Astrocyte of the spinal cord (primary cell): ENCODE data around the gene HK1.

Experiments
- DNase-seq: peaks from one replicate; pipeline ENCODE4 v3.0.0; 2011; ENCODE audit warnings: low read depth, low spot score
- H3K4me3 ChIP-seq: 2 replicates; pipeline ENCODE4 v1.5.1; 2011; ENCODE audit warnings: low read depth, mild to moderate bottlenecking, low read length, moderate library complexity
- in situ Hi-C: cut with HindIII; loops from 2 replicates; pipeline ENCODE4 v1.10.0; 2017; ENCODE audit warnings: low sequenced_read_pairs
- TF ChIP-seq, protein P1 (sequence below): IDR thresholded peaks from 2 replicates; pipeline ENCODE4 v1.5.1; 2012; ENCODE audit warnings: low read depth, mild to moderate bottlenecking, low read length, inconsistent platforms

HK1 gene

DNA sequence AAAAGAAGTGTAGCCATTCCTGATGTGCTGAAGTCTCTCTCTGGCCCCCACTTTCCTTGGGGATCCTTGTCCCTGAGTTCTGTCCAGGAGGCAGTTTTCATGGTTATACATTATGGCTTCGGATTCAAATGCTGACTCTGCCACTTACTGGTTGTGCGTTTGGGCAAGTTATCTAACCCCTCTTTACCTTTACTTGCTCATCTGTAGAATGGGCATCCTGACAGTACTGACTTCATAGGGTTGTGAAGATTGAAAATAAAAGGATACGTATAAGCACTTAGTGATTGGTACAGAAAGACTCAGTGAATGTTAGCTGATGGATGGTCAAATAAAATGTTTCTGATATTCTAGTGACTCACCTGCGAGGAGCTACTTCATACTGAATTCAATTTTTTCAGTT lies 73.3 kb downstream of the HK1 start:
- in situ Hi-C loops: no loop called here
- no peak overlapping the region for H3K4me3 ChIP-seq
- TF ChIP-seq, protein P1, sequence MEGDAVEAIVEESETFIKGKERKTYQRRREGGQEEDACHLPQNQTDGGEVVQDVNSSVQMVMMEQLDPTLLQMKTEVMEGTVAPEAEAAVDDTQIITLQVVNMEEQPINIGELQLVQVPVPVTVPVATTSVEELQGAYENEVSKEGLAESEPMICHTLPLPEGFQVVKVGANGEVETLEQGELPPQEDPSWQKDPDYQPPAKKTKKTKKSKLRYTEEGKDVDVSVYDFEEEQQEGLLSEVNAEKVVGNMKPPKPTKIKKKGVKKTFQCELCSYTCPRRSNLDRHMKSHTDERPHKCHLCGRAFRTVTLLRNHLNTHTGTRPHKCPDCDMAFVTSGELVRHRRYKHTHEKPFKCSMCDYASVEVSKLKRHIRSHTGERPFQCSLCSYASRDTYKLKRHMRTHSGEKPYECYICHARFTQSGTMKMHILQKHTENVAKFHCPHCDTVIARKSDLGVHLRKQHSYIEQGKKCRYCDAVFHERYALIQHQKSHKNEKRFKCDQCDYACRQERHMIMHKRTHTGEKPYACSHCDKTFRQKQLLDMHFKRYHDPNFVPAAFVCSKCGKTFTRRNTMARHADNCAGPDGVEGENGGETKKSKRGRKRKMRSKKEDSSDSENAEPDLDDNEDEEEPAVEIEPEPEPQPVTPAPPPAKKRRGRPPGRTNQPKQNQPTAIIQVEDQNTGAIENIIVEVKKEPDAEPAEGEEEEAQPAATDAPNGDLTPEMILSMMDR: no peak
- DNase-seq: no peak

DNA sequence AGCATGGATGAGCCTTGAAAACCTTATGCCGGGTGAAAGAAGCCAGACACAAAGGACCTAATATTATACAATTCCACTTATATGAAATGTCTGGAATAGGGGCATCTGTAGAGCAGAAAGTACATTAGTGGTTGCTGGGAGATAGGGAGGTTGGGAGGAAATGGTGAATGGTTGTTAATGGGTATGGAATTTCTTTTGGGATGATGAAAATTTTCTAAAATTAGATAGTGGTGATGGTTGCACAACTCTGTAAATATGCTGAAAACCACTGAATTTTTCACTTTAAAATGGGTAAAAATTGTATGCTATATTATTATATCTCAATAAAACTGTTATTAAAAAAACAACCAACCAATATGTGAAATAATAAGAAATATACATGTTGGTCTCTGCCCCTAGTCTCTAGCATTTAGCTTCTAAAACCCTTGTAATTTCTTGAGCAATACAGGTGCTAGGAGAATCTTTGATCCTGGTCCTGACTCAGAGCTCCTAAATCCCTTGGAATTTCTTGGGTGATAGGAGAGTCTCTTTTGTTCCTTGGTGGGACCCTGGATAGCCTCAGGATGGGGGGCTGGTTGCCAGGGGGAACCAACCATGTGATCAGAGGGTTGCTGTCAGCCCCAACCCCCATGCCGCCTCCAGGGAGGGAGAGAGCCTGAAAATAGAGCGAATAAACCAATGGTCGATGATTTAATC lies 74.4 kb downstream of the HK1 start:
- H3K4me3 ChIP-seq: no peak overlapping the region
- peak; percentile 60 for DNase-seq
- TF ChIP-seq, protein P1: no peak
- in situ Hi-C loops: no loop called here

DNA sequence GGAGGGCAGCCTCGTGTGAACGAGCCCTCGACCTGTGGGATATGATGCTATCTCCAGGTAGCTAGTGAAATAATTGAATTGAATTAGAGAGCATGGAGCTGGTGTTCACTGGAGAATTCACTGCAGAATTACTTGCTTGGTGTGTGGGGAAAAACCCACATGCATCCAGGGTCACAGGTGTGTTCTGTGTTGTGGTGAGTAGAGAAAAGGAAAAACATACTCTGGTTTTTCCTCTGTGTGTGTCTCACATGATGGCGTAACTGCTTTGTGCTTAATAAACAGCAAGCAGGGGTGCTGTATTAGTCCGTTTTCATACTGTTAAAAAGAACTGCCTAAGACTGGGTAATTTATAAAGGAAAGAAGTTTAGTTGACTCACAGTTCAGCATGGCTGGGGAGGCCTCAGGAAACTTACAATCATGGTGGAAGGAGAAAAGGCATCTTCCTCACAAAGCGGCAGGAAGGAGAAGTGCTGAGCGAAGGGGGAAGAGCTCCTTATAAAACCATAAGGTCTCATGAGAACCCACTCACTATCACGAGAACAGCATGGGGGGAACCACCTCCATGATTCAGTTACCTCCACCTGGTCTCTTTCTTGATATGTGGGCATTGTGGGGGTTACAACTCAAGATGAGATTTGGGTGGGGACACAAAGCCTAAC lies 75.8 kb downstream of the HK1 start:
- in situ Hi-C loops: no loop called here
- TF ChIP-seq, protein P1: no peak
- no peak for DNase-seq

DNA sequence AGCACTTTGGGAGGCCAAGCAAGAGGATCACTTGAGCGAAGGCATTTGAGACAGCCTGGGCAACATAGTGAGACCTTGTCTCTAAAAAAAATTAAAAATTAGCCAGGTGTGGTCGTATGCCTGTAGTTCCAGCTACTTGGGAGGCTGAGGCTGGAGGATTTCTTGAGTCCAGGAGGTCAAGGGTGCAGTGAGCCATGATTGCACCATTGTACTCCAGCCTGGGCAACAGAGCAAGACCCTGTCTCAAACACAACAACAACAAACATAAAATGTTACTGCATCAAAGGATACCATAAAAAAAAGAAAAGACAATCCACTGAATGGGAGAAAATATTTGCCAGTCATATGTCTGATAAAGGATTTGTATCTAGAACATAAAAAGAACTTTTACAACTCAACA lies 77.9 kb downstream of the HK1 start:
- TF ChIP-seq, protein P1: no peak
- no peak overlapping the region for H3K4me3 ChIP-seq
- no peak for DNase-seq
- in situ Hi-C loops: no loop called here

More for the DNA sequence above, 75.8 kb downstream of the HK1 start:
- H3K4me3 ChIP-seq: no peak overlapping the region

DNA sequence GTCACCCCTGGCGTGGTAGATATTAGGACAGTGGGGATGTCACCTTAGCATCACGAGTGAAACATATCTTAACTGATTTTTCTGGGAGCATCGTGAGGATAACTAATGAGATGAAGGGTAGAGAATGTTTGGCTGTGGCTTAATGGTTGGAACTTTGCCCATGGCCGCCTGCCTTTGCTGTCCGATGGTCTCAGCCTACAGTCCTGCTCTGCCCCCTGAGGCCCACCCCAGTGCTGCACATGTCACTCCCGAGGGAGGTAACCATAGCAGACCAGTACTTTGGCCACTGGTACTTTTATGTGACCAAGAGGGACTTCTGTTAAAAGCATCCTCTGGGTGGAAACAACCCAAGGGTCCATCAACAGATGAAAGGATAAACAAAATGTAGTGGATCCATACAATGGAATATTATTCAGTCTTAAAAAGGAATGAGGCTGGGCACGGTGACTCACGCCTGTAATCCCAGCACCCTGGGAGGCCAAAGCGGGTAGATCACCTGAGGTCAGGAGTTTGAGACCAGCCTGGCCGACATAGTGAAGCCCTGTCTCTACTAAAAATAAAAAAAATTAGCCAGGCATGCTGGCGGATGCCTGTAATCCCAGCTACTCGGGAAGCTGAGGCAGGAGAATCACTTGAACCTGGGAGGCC lies 80.0 kb downstream of the HK1 start:
- in situ Hi-C loops: no loop called here
- no peak overlapping the region for H3K4me3 ChIP-seq
- TF ChIP-seq, protein P1: no peak
- no peak for DNase-seq

DNA sequence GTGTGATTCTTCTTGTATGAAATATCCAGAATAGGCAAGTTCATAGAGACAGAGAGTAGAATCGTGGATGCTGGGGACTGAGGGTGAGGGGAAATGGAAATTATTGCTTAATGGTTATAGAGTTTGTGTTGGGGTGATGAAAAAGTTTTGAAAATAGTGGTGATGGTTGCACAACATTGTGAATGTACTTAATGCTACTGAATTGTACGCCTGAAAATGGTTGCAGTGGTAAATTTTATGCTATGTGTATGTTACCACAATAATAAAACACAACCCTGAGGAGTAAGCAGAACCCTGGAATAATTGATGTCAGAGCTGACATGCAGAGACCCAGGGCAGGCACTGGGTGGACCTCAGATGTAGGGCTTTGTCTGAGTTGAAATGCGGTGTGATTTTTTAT lies 80.9 kb downstream of the HK1 start:
- peak; percentile 25 for DNase-seq
- TF ChIP-seq, protein P1: no peak
- in situ Hi-C loops: no loop called here
- H3K4me3 ChIP-seq: no peak overlapping the region
